ENCODE data around the gene BEST4.

GRCh38 chr1:44817771-44818495 is 30.0 kb upstream of the BEST4 start:
- no peak for TF ChIP-seq CTCF (conservative IDR thresholded peaks at IDR 0.05; ENCODE audit: low read length)
- no peak for TF ChIP-seq EZH2phosphoT487 (IDR thresholded peaks at IDR 0.05; ENCODE audit: borderline replicate concordance, low read depth, low read length)
